Tibial nerve (tissue), 4 donors: ENCODE results near the gene PDE1C. TPM values are rescaled to one million over a fixed set of nuclear protein-coding genes. Genes with fewer than 3 reads are reported as not detected.

ENCODE experiments used
- DNase-seq, 2 donors: peaks; one replicate each; pipeline ENCODE4 v3.0.0-alpha.2; 2019; ENCODE audit warnings: low spot score in 2 of 2
- H3K27ac ChIP-seq, 4 donors: fragments of 200-600 bp; sonication (generic) in 3 of 4; one replicate each; pipeline ENCODE4 v1.5.1; 2017 to 2019; ENCODE audit warnings: mild to moderate bottlenecking in 1 of 4
- H3K27me3 ChIP-seq, 2 donors: fragments of 200-600 bp; sonication (generic) in 1 of 2; one replicate each; pipeline versions ENCODE4 v1.5.1 to v1.6.0; 2017 to 2019
- H3K36me3 ChIP-seq, 3 donors: fragments of 200-600 bp; sonication (generic); one replicate each; pipeline ENCODE4 v1.5.1; 2018 to 2019
- H3K4me1 ChIP-seq, 4 donors: fragments of 200-600 bp; sonication (generic) in 3 of 4; one replicate each; pipeline ENCODE4 v1.5.1; 2017 to 2019
- H3K4me3 ChIP-seq, 4 donors: fragments of 200-600 bp; sonication (generic) in 3 of 4; one replicate each; pipeline ENCODE4 v1.5.1; 2017 to 2019; ENCODE audit warnings: mild to moderate bottlenecking in 1 of 4, moderate library complexity in 1 of 4
- H3K9me3 ChIP-seq, 4 donors: fragments of 200-600 bp; sonication (generic) in 3 of 4; one replicate each; pipeline ENCODE4 v1.5.1; 2017 to 2019
- EP300 ChIP-seq, 2 donors: sonication (generic); formaldehyde crosslinking; IDR thresholded peaks; one replicate each; pipeline ENCODE4 v1.6.1; 2017; ENCODE audit warnings: antibody characterized with exemption in 2 of 2, mild to moderate bottlenecking in 1 of 2
- POLR2A ChIP-seq, 2 donors: fragments of 450-650 bp; IDR thresholded peaks; one replicate each; pipeline ENCODE4 v1.6.1; 2017; ENCODE audit warnings: antibody characterized with exemption in 2 of 2, mild to moderate bottlenecking in 2 of 2, moderate library complexity in 2 of 2
- WGBS, 2 donors: methylation state at CpG; one replicate each; pipeline ENCODE4 v1.1.5; 2018; 5-methylcytosine and 5-hydroxymethylcytosine counted together
- total RNA-seq, 4 donors: library from RNA; depleted of rRNA; stranded (reverse); fragments of >200 nt; gene quantifications; one replicate each; pipeline ENCODE4 v1.1.0, GENCODE V29; 2016
- TF ChIP-seq, protein P1 (sequence below), 5 experiments: fragments of 200-600 bp in 3 of 5; fragments of 450-650 bp in 2 of 5; sonication (generic) in 3 of 5; IDR thresholded peaks; one replicate each; pipeline ENCODE4 v1.5.1; 2016 to 2019; ENCODE audit warnings: antibody characterized with exemption in 5 of 5, mild to moderate bottlenecking in 3 of 5, moderate library complexity in 2 of 5

The PDE1C gene
- total RNA-seq, 4 donors from 2014 or later, result 10.6 to 31.8 (median 20.7) TPM

GRCh38 chr7:32032211-32032610, 38.0 kb downstream of the PDE1C start:
- H3K9me3 ChIP-seq, result no peaks in the 10 kb centered on the region
- peaks cover 0 to 11% (median 0%) of the 10 kb centered on the region in 4 donors for H3K4me1 ChIP-seq
- no peak overlapping the region for H3K27ac ChIP-seq
- 83 to 87% methylated on average over 4 of the region's 4 CpGs for WGBS, 2 donors
- TF ChIP-seq POLR2A (IDR thresholded peaks at IDR 0.05) (no peak), EP300 (IDR thresholded peaks at IDR 0.05) (no peak)
- TF ChIP-seq, protein P1, sequence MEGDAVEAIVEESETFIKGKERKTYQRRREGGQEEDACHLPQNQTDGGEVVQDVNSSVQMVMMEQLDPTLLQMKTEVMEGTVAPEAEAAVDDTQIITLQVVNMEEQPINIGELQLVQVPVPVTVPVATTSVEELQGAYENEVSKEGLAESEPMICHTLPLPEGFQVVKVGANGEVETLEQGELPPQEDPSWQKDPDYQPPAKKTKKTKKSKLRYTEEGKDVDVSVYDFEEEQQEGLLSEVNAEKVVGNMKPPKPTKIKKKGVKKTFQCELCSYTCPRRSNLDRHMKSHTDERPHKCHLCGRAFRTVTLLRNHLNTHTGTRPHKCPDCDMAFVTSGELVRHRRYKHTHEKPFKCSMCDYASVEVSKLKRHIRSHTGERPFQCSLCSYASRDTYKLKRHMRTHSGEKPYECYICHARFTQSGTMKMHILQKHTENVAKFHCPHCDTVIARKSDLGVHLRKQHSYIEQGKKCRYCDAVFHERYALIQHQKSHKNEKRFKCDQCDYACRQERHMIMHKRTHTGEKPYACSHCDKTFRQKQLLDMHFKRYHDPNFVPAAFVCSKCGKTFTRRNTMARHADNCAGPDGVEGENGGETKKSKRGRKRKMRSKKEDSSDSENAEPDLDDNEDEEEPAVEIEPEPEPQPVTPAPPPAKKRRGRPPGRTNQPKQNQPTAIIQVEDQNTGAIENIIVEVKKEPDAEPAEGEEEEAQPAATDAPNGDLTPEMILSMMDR (IDR thresholded peaks at IDR 0.05), result no peak
- H3K4me3 ChIP-seq, result no peak overlapping the region
- DNase-seq, result no peak
- no peaks in the 10 kb centered on the region for H3K36me3 ChIP-seq
- no peaks in the 10 kb centered on the region for H3K27me3 ChIP-seq

DNA sequence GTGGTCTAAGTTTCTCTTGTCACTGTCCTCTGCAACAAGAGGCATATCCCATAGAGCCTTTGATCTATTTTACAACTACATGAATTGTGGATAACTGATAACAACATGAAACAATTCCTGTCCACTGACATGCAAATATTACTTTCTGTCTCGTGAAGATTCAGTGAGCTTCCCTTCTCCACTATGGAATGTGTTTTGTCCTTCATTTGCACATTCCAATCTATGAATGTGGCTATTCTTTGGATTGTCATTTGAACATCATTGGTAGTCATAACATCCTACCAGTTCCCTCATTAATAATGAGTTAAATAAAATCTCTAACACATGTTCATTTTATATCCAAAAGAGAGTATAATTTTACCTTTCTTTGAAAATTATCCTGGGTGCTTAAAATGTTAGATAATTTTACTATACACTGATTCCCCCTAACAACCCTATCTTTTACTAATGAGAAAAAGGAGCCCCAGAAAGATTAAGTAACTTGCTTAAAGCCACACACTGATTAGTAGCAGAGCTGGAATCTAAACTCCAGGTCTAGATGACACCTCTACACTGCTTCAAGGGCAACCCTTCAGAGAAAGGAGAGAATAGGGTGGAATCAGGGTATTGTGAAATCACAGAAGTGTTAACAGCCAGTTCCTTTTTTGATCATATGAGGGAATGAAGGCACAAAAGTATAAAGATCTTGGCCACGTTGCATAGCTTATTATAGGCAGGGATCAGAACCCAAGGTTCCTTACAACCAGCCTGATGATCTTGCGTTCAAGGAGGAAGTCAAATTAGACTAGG, 39.1 kb downstream of the PDE1C start:
- TF ChIP-seq EP300 (IDR thresholded peaks at IDR 0.05) (no peak), POLR2A (IDR thresholded peaks at IDR 0.05) (no peak)
- TF ChIP-seq, protein P1 (IDR thresholded peaks at IDR 0.05), result no peak
- no peaks in the 10 kb centered on the region for H3K27me3 ChIP-seq
- peaks cover 0 to 11% (median 0%) of the 10 kb centered on the region in 4 donors for H3K4me1 ChIP-seq
- H3K27ac ChIP-seq, result no peak overlapping the region
- no peaks in the 10 kb centered on the region for H3K36me3 ChIP-seq
- 60 to 62% methylated on average over 3 of the region's 3 CpGs for WGBS, 2 donors
- H3K9me3 ChIP-seq, result no peaks in the 10 kb centered on the region
- no peak overlapping the region for H3K4me3 ChIP-seq
- DNase-seq, result no peak

GRCh38 chr7:32026083-32026425, 44.2 kb downstream of the PDE1C start:
- Histone ChIP-seq H3K27me3 (no peaks in the 10 kb centered on the region), H3K4me1 (peaks cover 0 to 4% (median 0%) of the 10 kb centered on the region in 4 donors), H3K4me3 (no peak overlapping the region), H3K36me3 (no peaks in the 10 kb centered on the region), H3K27ac (no peak overlapping the region), H3K9me3 (no peaks in the 10 kb centered on the region)
- TF ChIP-seq POLR2A (IDR thresholded peaks at IDR 0.05), result no peak
- no peak for TF ChIP-seq EP300 (IDR thresholded peaks at IDR 0.05)
- TF ChIP-seq, protein P1 (IDR thresholded peaks at IDR 0.05), result no peak
- DNase-seq, result no peak
- 91 to 92% methylated on average over 5 of the region's 5 CpGs for WGBS, 2 donors

DNA sequence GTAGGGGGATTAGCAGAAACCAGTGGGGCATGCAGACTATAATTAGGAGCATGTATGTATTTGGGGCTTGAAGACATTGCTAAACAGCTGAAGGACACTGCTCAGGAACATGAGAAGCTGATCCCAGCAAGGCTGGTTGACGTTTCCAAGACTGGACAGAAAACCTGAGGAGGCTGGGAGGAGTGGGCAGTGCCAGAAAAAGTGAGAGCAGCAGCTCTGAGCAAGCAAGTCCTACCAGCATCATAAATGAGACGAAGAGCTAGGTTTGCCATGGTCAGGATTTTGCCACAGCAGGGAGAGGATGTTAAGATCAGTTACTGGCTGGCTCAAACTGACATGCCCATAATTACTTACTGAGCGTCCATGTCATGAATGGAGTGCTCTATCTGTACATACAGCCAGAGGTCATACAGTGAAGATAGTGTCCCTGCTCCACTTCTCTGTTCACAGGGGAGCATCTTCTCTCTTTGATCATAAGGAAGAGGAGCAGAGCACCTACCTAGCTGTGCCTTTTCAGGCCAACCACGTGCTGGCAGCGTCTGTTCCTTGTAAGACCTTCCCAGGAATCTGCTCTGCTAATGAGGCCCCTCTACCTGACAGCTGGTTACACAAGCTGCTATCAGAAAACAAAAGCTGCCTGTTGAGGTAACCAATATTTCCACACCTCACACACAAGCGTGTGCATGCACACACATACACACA, 44.7 kb downstream of the PDE1C start:
- no peaks in the 10 kb centered on the region for H3K36me3 ChIP-seq
- 86 to 87% methylated on average over 6 of the region's 6 CpGs for WGBS, 2 donors

More for the DNA sequence above, 44.7 kb downstream of the PDE1C start:
- Histone ChIP-seq H3K9me3 (no peaks in the 10 kb centered on the region), H3K4me3 (no peak overlapping the region), H3K4me1 (no peaks in the 10 kb centered on the region), H3K27ac (no peak overlapping the region), H3K27me3 (no peaks in the 10 kb centered on the region)
- DNase-seq, result no peak
- TF ChIP-seq EP300 (IDR thresholded peaks at IDR 0.05) (no peak), POLR2A (IDR thresholded peaks at IDR 0.05) (no peak)
- TF ChIP-seq, protein P1 (IDR thresholded peaks at IDR 0.05), result no peak
